ENCODE results near the gene NRXN3.

- no peak for TF ChIP-seq CTCF (IDR thresholded peaks at IDR 0.05; ENCODE audit: insufficient read depth, low read length, poor library complexity, severe bottlenecking)
- TF ChIP-seq EZH2phosphoT487 (conservative IDR thresholded peaks at IDR 0.05; ENCODE audit: low read length): no peak
These were observed 70.4 kb downstream of the NRXN3 start for GRCh38 chr14:78240567-78240966.
